CD4-positive, alpha-beta T cell treated with Interleukin-1 beta for 1 hour (primary cell): ENCODE measurements around the gene PTPN23.
A peak's percentile ranks its signal among the peaks of the same experiment; 100 is the strongest.

Source experiments
- DNase-seq, 2 donors: peaks; one replicate each; pipeline ENCODE4 v3.0.0-alpha.2; 2020 to 2022

PTPN23 gene

GRCh38 chr3:47370887-47371697, 9.7 kb upstream of the PTPN23 start:
- DNase-seq: peak; percentile 25 to 34

- DNase-seq: no peak
These were observed 6.2 kb upstream of the PTPN23 start for GRCh38 chr3:47374587-47374986.

GRCh38 chr3:47376393-47376792, 4.4 kb upstream of the PTPN23 start:
- no peak for DNase-seq

GRCh38 chr3:47377186-47377585, 3.6 kb upstream of the PTPN23 start:
- DNase-seq: no peak

- DNase-seq: no peak
These were observed 2.0 kb upstream of the PTPN23 start for GRCh38 chr3:47378869-47379268.

GRCh38 chr3:47379411-47379899, 1.4 kb upstream of the PTPN23 start:
- no peak for DNase-seq

GRCh38 chr3:47380026-47380600, 708 bp upstream of the PTPN23 start:
- DNase-seq: no peak

- DNase-seq: peak; percentile 77 to 78
These were observed 716 bp downstream of the PTPN23 start for GRCh38 chr3:47381317-47382157.

- no peak for DNase-seq
These were observed 3.6 kb downstream of the PTPN23 start for GRCh38 chr3:47384425-47384824.

GRCh38 chr3:47385007-47385406, 4.2 kb downstream of the PTPN23 start:
- DNase-seq: no peak

- DNase-seq: no peak
These were observed 5.0 kb downstream of the PTPN23 start for GRCh38 chr3:47385796-47386195.

- DNase-seq: no peak
These were observed 12.1 kb downstream of the PTPN23 start for GRCh38 chr3:47392933-47393332.

GRCh38 chr3:47394140-47394870, 13.5 kb downstream of the PTPN23 start:
- no peak for DNase-seq

GRCh38 chr3:47394881-47395280, 14.1 kb downstream of the PTPN23 start:
- no peak for DNase-seq

- no peak for DNase-seq
These were observed 17.4 kb downstream of the PTPN23 start for GRCh38 chr3:47398228-47398627.

GRCh38 chr3:47399016-47399415, 18.2 kb downstream of the PTPN23 start:
- DNase-seq: no peak

GRCh38 chr3:47399531-47400270, 18.9 kb downstream of the PTPN23 start:
- DNase-seq: no peak

GRCh38 chr3:47404431-47404876, 23.6 kb downstream of the PTPN23 start:
- no peak for DNase-seq

GRCh38 chr3:47404955-47405790, 24.4 kb downstream of the PTPN23 start:
- DNase-seq: no peak

- DNase-seq: no peak
These were observed 25.3 kb downstream of the PTPN23 start for GRCh38 chr3:47405820-47406761.
